GM19455 (cell line): ENCODE data around the gene PRKCE.

Source experiments
- ATAC-seq: cut with Tn5 transposase; IDR thresholded peaks from one replicate; pipeline ENCODE4 v1.9.1; 2021; ENCODE audit not compliant: unreplicated experiment

The PRKCE gene

DNA sequence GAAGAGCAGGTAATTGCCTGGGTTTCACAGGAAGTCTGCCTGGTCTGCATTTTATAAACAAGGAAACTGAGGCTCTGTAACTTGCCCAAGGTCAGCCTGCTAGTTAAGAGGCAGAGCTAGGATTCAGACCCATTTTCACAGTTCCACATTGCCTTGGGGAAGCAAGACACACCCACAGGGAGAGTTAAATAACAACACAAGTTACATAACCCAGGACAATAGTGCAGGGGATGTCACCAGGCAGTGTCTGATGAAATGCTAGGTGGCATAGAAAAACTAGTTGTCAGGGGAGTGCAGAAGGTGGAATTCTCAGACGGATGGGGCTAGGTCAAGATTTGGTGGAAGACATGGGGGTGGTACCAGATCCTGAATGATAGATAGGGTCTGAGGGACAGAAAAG is 69.7 kb downstream of the PRKCE start:
- no peak for ATAC-seq

DNA sequence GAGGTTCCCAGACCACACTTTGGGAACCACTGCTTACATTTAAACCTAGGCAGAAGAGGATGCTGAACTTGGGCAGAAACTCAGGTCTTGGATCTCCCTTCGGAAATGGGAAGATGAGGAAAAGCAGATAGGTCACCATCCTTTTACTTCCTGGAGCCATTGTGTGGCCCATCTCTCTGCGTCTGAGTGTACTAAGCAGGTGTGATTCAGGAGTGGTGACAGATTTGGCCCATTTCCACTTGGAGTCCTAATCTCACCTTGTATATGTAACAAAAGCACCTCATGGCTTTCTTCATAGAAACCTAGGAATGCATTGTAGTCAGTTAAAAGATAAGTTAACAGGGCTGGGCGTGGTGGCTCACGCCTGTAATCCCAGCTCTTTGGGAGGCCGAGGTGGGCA is 71.0 kb downstream of the PRKCE start:
- no peak for ATAC-seq

DNA sequence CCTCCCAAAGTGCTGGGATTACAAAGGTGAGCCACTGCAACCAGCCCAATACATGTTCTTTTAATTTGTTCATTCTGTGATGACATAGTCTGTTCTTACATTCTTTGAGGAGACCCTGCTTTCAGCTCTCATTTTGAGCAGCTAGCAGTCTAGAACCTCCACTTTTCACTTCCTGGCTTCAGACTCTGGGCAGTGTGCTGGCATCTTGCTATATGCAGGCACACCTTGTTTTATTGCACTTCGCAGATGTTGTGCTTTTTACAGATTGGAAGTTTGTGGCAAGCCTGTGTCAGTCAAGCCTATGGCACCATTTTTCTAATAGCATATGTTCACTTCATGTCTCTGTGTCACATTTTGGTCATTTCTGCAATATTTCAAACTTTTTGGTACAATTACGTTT is 72.4 kb downstream of the PRKCE start:
- no peak for ATAC-seq

DNA sequence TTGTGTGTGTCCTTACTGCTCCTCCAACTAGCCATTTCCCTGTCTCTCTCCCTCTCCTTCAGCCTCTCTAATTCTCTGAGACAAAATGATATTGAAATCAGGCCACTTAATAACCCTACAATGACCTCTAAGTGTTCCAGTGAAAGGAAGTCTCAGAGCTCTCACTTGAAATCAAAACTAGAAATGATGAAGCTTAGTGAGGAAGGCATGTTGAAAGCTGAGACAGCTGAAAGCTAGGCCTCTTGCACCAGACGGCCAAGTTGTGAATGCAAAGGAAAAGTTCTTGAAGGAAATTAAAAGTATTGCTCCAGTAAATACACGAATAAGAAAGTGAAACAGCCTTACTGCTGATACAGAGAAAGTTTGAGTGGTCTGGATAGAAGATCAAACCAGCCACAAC is 72.9 kb downstream of the PRKCE start:
- ATAC-seq: no peak

DNA sequence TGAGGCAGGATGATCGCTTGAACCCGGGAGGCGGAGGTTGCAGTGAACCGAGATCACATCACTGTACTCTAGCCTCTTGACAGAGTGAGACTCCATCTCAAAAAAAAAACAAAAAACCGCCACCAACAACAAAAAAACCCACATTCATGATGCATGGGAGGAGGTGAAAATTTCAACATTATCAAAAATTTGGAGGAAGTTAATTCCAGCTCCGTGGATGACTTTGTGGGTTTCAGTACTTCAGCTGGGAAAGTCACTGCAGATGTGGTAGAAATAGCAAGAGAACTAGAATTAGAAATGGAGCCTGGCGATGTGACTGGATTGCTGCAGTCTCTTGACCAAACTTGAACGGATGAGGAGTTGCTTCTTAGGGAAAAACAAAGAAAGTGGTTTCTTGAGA is 74.3 kb downstream of the PRKCE start:
- no peak for ATAC-seq

DNA sequence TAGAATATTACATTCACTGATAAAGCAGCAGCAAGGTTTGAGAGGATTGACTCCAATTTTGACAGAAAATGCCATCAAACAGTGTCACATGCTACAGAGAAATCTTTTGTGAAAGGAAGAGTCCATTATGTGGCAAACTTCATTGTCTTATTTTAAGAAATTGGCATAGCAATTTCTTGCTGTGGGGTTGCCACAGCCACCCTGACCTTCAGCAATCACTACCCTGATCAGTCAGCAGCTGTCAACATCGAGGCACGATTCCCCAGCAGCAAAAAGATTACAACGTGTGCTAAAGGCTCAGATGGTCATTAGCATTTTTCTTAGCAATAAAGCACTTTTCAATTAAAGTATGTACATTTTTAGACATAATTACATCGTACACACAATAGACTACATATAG is 74.7 kb downstream of the PRKCE start:
- ATAC-seq: no peak

DNA sequence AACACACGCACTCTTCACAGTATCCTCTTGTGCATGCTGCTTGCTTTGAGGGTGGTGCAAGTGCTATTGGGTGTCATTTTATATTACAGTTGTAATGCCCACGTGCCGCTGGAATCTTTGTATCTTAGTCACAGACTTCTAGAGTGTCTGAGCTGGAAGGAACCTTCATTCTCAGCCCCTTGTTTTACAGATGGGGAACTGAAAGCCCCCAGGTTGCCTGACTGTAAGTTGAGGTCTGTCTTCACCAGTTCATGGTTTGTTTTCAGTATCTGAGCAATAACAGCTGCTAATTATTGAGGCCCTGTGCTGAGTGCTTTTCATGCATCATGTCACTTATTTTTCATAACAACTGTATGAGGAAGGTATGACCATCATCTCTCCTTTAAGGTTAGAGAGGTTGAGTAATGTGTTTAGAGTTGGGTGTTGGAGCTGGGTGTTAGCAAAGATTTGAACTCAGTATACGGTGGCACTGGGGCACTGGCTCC is 77.0 kb downstream of the PRKCE start:
- ATAC-seq: peak; percentile 74

DNA sequence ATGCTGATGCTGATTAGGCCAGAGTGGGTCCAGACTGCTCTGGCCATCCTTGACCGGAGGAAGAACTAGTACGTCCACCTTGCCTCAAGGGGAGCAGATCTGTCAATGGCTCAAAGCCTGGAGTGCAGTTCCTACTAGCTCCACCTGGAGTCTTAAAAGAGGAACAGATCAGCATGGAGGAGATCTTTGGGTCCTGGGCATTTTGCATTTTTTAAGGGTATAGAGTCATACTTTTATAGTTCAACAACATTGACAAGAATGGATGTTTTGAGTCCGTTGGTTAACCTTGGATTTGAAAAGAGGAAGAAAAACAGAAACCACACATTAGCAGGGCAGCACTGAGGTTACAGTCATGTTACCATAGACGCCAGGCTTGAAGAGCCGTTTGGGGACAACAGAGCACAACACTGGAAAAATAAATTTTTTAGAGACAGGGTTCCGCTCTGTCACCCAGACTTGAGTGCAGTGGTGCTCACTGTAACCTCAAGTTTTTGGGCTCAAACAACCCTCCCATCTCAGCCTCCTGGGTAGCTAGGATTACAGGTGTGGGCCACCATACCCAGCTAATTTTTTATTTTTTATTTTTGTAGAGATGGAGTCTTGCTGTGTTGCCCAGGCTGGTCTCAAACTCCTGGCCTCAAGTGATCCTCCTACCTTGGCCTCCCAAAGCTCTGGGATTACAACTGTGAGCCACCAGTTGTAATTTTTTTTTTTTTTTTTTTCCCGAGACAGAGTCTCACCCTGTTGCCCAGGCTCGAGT is 78.5 kb downstream of the PRKCE start:
- ATAC-seq: peak; percentile 59

DNA sequence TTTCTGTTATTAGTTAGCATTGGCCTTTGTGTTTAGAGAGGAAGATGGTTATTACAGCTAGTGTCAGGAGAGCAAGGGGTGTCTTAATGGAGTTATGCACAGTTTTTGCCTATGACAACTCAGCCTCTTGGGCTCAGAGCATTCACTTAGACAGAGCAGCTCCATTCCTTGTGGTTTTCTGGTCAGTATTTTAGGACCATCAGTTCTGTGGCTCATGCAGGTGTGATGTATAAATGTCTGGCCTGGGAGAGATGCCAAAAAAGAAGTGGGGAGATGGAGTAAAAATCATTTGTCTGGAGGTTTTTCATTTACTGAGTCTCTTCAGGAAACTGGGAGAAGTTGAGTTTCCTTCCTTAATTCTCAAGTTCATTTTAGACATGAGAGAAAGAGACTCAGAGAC is 79.7 kb downstream of the PRKCE start:
- no peak for ATAC-seq

DNA sequence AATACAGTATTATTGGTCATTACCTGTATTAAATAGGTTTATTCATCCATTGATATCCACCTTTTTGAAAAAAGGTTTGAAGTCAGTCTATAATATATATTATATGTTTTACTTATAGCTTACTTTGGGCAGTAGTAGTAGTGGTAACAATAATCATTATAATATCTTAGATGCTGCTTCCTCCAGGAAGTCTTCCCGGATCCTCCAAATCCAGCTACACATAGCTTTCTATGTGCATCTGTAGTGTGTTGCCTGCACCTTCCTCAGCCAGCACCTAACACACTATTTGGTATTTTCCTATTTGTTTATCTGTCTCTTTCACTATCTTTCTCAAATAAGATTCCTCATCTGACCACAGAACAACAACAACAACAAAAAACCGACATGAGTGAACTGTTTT is 81.0 kb downstream of the PRKCE start:
- ATAC-seq: no peak

DNA sequence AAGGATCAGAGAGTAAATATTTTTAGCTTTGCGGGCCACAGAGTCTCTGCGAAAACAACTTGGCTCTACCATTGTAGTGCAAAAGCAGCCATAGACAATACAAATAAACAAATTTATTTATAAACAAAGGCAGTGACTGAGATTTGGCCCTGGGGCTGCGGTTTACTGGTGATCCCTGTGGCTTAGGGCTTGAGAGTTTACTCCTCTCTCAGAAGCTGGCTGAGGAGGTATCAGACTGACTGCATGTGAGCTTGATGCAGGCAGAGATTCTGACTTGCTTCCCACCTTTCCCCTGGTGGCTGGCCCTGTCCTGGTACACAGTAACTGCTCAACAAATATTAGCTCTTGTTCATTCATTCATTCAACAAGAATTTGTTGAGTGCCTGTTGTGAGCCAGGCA is 81.5 kb downstream of the PRKCE start:
- ATAC-seq: no peak

DNA sequence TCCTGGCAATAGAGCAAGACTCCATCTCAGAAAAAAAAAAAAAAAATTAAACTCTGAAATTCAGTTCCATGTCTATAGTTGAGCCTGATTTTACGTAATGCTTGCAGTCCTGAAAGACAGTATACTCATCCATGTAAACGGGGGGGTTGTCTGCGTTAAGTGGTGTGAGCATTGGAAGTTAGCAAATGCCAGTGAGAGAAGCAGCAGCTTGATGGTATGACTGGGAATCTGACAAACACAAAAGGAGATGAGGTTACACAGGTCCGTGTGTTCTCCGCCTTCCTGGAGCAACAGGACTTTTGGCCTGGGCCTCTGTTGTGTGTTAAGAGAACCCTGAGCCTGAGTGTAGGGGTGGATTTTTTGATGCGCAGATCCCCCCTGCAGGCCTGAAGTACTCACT is 82.9 kb downstream of the PRKCE start:
- no peak for ATAC-seq

DNA sequence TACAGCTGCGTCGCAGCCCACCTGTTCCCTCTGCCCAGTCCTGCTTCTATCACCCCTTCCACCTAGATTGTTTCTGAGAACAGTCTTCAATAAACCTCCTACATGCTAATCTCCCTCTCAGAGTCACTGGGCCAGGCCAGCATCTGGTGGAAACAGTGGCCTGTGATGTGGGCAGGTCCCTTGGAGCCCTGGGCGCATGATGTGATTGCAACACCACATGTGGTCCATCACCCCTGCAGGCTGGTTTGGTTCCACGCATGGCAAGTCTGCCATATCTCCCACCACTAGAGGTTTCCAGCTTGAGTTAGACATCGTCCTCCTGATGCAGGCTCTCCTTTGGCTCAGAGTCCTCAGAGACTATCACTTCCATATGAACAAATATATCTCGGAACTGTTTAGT is 83.5 kb downstream of the PRKCE start:
- no peak for ATAC-seq

DNA sequence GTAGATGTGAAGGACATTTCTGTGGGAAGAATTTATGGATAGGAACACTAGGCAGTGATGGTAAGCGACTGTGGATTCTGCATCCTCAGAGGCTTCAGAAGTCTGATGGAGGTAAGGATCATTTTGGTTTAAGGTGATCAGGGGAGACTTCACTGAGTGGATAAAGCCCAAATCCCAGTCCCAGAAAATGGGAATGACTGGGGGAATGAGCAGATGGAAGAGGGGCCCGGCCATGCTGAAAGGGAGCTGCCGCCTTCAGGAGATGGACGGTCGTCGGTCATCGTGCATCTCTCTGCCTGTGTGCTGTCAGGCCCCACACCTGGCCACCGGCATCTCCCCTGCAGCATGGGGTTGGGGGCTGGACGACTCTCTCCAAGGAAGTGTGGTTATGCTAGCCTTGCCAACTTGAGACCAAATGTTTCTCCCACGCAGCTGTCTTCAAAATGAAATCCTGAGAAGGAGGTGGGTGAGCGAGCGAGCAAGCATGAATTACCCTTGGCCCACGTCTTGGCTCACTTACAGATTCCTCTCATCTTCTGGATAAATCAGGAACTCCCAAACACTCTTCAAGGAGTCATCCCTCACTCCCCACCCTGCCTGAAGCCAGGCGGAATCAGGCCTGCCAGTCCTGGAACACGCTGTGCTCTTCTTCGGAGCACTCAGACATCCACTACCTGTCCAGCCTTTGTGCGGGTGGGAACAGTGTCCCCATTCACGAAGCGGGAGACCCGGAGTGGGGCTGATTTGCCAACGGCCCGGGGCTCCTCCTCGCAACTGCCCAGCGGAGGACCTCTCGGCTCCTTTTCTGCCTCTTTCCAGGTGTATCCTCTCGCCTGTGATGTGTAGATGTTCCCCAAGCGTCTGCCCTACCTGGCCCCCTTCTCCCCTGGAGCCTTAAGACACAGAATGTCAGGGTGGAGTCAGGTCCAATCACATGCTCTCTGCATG is 85.6 kb downstream of the PRKCE start:
- ATAC-seq: no peak

DNA sequence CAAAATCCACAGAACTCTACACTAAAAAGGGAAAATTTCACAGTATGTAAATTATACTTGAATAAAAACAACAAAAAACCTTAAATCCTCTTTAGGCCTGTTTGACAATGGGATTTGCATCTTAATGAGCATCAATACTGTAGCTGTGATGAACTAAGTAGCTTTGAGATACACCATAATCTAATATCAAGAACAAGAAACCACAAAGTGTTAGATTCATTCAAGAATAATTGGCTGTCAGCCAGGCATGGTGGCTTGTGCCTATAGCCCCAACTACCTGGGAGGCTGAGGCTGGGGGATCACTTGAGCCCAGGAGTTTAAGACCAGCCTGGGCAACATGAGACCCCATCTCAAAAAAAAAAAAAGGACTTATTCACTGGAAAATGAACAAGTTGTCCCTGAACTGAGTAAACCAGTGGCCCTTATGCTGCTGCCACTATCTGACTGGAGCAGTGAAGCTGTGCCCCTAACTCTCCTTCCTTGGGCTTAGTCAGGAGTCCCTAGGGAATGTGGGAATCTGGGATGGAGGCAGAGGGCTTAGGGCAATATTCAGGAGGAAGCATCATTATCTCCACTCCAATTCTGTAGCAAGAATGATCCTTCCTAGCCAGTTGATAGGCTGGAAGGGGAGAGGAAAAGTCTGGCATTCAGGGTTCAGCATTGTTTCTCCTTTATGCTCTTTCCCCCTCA is 88.5 kb downstream of the PRKCE start:
- no peak for ATAC-seq

DNA sequence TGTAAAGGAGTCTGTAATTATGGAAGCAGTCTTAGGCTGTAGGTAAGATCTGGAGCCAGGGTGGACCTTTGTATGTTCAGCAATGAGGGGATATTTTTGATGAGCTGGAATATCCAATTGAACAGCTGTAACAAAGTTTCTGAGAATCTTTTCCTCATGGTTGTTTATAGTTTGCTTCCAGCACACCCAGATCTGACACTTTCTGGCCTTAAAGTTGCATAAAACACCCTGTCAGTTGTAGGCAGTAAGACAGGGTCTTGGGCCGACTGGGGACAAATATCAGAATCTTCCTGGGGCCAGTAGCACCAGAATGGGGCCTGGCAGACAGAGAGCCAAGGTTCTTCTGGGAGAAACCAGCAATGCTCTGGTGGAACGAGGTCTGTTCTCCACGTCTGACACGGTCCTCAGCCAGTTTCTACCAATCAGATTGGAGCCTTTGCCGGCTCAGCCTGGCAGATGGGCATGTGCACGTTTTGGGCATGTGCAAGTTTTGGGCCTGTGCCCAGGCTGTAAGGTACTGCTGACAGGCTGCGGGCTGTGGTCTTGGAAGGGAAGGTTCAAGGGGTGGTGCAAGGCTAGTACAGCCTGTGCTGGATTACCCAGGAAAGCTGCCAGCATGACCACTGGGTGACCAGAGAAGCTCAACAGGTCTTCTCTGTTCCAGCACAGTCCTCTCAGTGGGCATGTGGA is 89.8 kb downstream of the PRKCE start:
- no peak for ATAC-seq

DNA sequence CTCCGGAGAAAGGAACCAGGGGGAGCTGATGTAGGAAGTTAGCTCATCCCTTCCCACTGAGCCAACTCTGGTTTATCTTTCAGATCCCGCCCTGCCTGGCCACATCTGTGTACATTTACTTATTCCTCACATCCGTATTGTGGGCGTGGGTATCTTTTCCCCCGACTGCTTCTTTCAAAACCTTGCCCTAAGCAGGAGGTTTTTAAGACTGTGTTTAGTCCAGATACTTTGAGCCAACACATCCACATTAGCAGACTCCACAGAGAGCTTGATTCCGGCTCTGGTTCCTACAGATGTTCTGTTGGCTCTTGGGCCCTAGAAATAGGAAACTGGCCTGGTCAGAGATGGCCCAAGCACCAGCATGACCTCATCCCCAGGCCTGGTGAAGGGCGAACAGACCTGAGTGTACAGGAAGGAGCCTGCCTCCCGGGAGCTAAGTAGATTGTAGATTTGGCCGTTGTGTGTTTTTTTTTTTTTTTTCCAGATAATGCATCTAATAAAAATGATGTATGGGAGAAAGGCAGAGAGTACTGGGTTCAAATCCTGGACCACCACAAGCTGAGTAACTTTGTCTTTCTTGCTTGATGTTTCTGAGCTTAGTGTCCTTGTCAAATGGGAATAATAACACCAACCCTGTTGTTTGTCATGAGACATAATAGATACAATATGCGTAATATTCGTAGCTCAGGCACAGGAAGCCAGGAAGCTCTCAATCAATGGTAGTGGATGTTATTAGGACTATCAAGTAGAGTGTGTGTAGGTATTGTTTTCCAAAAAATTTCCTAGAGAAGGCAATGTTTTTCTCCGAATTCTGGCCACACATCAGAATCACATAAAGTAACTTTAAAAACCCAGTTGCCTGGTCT is 92.3 kb downstream of the PRKCE start:
- ATAC-seq: no peak

DNA sequence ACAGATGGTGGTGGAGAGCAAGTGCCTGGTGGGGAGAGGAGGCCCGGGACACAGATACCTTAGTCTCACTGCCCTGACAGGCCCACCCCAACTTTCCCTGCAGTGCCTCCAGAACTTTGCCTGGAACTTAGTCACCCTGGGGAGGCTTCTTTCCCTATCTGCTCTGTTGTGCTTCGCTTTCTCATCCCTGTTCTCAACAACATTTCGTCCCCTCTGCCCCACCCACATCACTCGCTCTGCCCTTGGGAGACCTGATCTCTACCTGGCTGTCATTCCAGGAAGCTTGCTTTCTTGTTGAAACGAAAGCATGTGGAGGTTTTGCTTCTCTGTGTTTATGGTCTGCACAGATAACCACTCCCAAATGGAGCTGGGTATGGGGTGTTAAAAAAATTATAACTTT is 93.8 kb downstream of the PRKCE start:
- no peak for ATAC-seq

DNA sequence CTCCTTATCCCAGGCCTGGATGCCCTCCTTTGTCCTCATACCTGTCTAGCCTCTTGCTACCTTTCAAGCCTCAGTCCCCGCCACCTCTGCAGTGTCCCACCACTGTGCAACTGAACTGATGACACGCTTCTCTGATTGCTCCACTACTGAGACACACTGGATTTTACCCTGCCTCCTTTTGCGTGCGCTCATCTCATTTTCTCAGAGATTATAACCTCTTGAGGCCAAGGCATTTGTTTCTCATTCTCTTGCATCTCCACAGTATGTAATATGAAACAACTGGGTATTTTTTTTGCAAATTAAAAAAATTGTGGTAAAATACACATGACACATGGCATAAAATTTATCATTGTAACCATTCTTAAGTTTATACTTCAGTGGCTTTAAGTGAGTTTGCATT is 95.4 kb downstream of the PRKCE start:
- ATAC-seq: no peak

DNA sequence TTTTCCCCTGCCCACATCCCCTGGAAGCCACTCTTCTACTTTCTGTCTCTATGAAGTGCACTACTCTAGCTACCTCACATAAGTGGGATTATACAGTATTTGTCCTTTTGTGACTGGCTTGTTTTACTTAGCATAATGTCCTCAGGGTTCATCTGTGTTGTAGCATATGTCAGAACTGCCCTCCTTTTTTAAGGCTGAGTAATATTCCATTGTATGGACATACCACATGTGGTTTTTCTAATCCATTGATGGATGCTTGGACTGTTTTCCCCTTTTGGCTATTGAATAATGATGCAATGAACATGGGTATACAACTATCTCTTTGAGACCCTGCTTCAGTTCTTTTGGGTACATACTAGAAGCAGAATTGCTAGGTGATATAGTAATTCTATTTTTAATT is 95.9 kb downstream of the PRKCE start:
- ATAC-seq: no peak
